Trophoblast cell (in vitro differentiated cells and primary cell): Measurements from ENCODE around the gene ANKS4B.
"Not testable (repeated sequence)": the region's sequence is repeated elsewhere in the genome, so short reads cannot be mapped to it uniquely, and the experiment has no call there.

Experiments used
- DNase-seq, 2 donors: peaks; one replicate each; pipeline ENCODE4 v3.0.0-alpha.2; 2016
- H2AFZ ChIP-seq: 2 replicates; pipeline ENCODE4 v1.6.1; 2013; ENCODE audit warnings: low read length, moderate library complexity, mild to moderate bottlenecking; ENCODE audit not compliant: insufficient read depth, poor library complexity
- H2AK5ac ChIP-seq: 2 replicates; pipeline ENCODE4 v1.6.1; 2013; ENCODE audit warnings: mild to moderate bottlenecking, low read length
- H2BK120ac ChIP-seq: 2 replicates; pipeline ENCODE4 v1.6.1; 2013; ENCODE audit warnings: low read length, mild to moderate bottlenecking, moderate library complexity; ENCODE audit not compliant: insufficient read depth, poor library complexity
- H2BK12ac ChIP-seq: 2 replicates; pipeline ENCODE4 v1.6.1; 2013; ENCODE audit warnings: mild to moderate bottlenecking, low read length, moderate library complexity
- H2BK5ac ChIP-seq: 2 replicates; pipeline ENCODE4 v1.6.1; 2013; ENCODE audit warnings: low read length, low read depth, moderate library complexity, mild to moderate bottlenecking; ENCODE audit not compliant: poor library complexity
- H3K14ac ChIP-seq: 2 replicates; pipeline ENCODE4 v1.6.1; 2013; ENCODE audit warnings: mild to moderate bottlenecking, low read length
- H3K18ac ChIP-seq: 2 replicates; pipeline ENCODE4 v1.6.1; 2013; ENCODE audit warnings: mild to moderate bottlenecking, low read length
- H3K23ac ChIP-seq: 2 replicates; pipeline ENCODE4 v1.6.1; 2013; ENCODE audit warnings: low read length
- H3K27ac ChIP-seq: 2 replicates; pipeline ENCODE4 v1.5.1; 2013; ENCODE audit warnings: low read depth, mild to moderate bottlenecking, inconsistent platforms, low read length, moderate library complexity
- H3K27me3 ChIP-seq: 2 replicates; pipeline ENCODE4 v1.6.1; 2013; ENCODE audit warnings: inconsistent platforms, mild to moderate bottlenecking, low read length, moderate library complexity; ENCODE audit not compliant: insufficient read depth
- H3K36me3 ChIP-seq, 2 experiments: 1 replicate in 1 of 2; 2 replicates in 1 of 2; pipeline ENCODE4 v1.6.1; 2013; ENCODE audit warnings: low read length in 2 of 2, mild to moderate bottlenecking in 2 of 2, moderate library complexity in 1 of 2; ENCODE audit not compliant: insufficient read depth in 2 of 2, control insufficient read depth in 1 of 2
- H3K4ac ChIP-seq: 2 replicates; pipeline ENCODE4 v1.6.1; 2013; ENCODE audit warnings: low read depth, mild to moderate bottlenecking, low read length, moderate library complexity
- H3K4me1 ChIP-seq, 2 experiments: 1 replicate in 1 of 2; 2 replicates in 1 of 2; pipeline ENCODE4 v1.6.1; 2013; ENCODE audit warnings: low read length in 2 of 2, mild to moderate bottlenecking in 2 of 2, moderate library complexity in 1 of 2; ENCODE audit not compliant: insufficient read depth in 2 of 2, control insufficient read depth in 1 of 2
- H3K4me2 ChIP-seq: 2 replicates; pipeline ENCODE4 v1.6.1; 2013; ENCODE audit warnings: inconsistent platforms, mild to moderate bottlenecking, low read length, moderate library complexity
- H3K4me3 ChIP-seq: 2 replicates; pipeline ENCODE4 v1.5.1; 2013; ENCODE audit warnings: mild to moderate bottlenecking, low read depth, low read length, inconsistent platforms
- H3K79me1 ChIP-seq: one replicate; pipeline ENCODE4 v1.6.1; 2013; ENCODE audit warnings: low read length
- H3K79me2 ChIP-seq: 2 replicates; pipeline ENCODE4 v1.6.1; 2013; ENCODE audit warnings: low read length, mild to moderate bottlenecking; ENCODE audit not compliant: control insufficient read depth, insufficient read depth, poor library complexity
- H3K9ac ChIP-seq: 2 replicates; pipeline ENCODE4 v1.6.1; 2013; ENCODE audit warnings: mild to moderate bottlenecking, low read length
- H3K9me3 ChIP-seq: 2 replicates; pipeline ENCODE4 v1.6.1; 2013; ENCODE audit warnings: low read depth, mild to moderate bottlenecking, control low read depth, inconsistent platforms, low read length; ENCODE audit not compliant: insufficient read depth
- H4K12ac ChIP-seq: 2 replicates; pipeline ENCODE4 v1.6.1; 2013; ENCODE audit warnings: low read depth, mild to moderate bottlenecking, low read length, moderate library complexity
- H4K8ac ChIP-seq: 2 replicates; pipeline ENCODE4 v1.6.1; 2013; ENCODE audit warnings: low read depth, mild to moderate bottlenecking, low read length, moderate library complexity
- H4K91ac ChIP-seq: one replicate; pipeline ENCODE4 v1.6.1; 2013; ENCODE audit warnings: low read depth, mild to moderate bottlenecking, low read length, moderate library complexity
- WGBS: extraction: QIAGEN DNeasy Blood & Tissue Kit; methylation state at CpG from one replicate; pipeline ENCODE4 v1.1.7; 2013; ENCODE audit warnings: missing lambda C conversion rate; ENCODE audit not compliant: insufficient read length, insufficient coverage; ENCODE audit errors: extremely low coverage; 5-methylcytosine and 5-hydroxymethylcytosine counted together

ANKS4B gene

GRCh38 chr16:21283521-21284289, 50.2 kb downstream of the ANKS4B start:
- Histone ChIP-seq H3K4ac (no peak overlapping the region), H4K8ac (peak overlapping the region; percentile 90), H3K23ac (no peak overlapping the region), H3K4me3 (peak overlapping the region; percentile 84), H2AK5ac (no peak overlapping the region), H3K18ac (no peak overlapping the region), H3K4me2 (peak overlapping the region; percentile 94), H3K79me1 (peaks cover 2% of the 10 kb centered on the region), H3K9me3 (no peaks in the 10 kb centered on the region), H3K14ac (peak overlapping the region; percentile 64), H3K27ac (no peak overlapping the region), H4K12ac (peak overlapping the region; percentile 59), H3K9ac (peak overlapping the region; percentile 77), H3K79me2 (peaks cover 2% of the 10 kb centered on the region), H2BK5ac (no peak overlapping the region), H3K4me1 (no peaks in the 10 kb centered on the region), H3K27me3 (no peaks in the 10 kb centered on the region), H2AFZ (peak overlapping the region; percentile 66), H4K91ac (peak overlapping the region; percentile 61), H3K36me3 (no peaks in the 10 kb centered on the region), H2BK12ac (no peak overlapping the region), H2BK120ac (no peak overlapping the region)
- WGBS = no CpG with 5 or more reads among the region's 67 CpGs
- DNase-seq = no peak

GRCh38 chr16:21284414-21284813, 50.9 kb downstream of the ANKS4B start:
- Histone ChIP-seq H3K4me1 (no peaks in the 10 kb centered on the region), H2AK5ac (no peak overlapping the region), H2BK12ac (no peak overlapping the region), H3K36me3 (no peaks in the 10 kb centered on the region), H3K9ac (no peak overlapping the region), H3K27ac (no peak overlapping the region), H2BK120ac (no peak overlapping the region), H3K14ac (no peak overlapping the region), H4K8ac (no peak overlapping the region), H3K18ac (no peak overlapping the region), H2AFZ (no peak overlapping the region), H4K91ac (no peak overlapping the region), H3K4me2 (peak overlapping the region; percentile 94), H3K79me2 (peaks cover 2% of the 10 kb centered on the region), H3K27me3 (no peaks in the 10 kb centered on the region), H3K4ac (no peak overlapping the region), H2BK5ac (no peak overlapping the region), H3K4me3 (no peak overlapping the region), H3K23ac (no peak overlapping the region), H3K79me1 (peaks cover 2% of the 10 kb centered on the region), H3K9me3 (no peaks in the 10 kb centered on the region), H4K12ac (no peak overlapping the region)
- no CpG with 5 or more reads among the region's 4 CpGs for WGBS
- DNase-seq = no peak

- Histone ChIP-seq H3K27me3 (no peaks in the 10 kb centered on the region), H3K14ac (no peak overlapping the region), H3K18ac (no peak overlapping the region), H3K27ac (no peak overlapping the region), H2AK5ac (no peak overlapping the region), H3K4me2 (no peak overlapping the region), H3K4me1 (no peaks in the 10 kb centered on the region), H3K9ac (no peak overlapping the region), H2BK5ac (no peak overlapping the region), H3K36me3 (no peaks in the 10 kb centered on the region), H2BK120ac (no peak overlapping the region), H2BK12ac (no peak overlapping the region), H3K79me1 (peaks cover 2% of the 10 kb centered on the region), H3K4ac (no peak overlapping the region), H4K91ac (no peak overlapping the region), H2AFZ (no peak overlapping the region), H4K8ac (no peak overlapping the region), H3K9me3 (no peaks in the 10 kb centered on the region), H4K12ac (no peak overlapping the region), H3K23ac (no peak overlapping the region), H3K79me2 (peaks cover 2% of the 10 kb centered on the region), H3K4me3 (no peak overlapping the region)
- no peak for DNase-seq
- WGBS = no CpG with 5 or more reads among the region's 1 CpG
Measured at GRCh38 chr16:21285314-21285713, 51.8 kb downstream of the ANKS4B start.

- H3K4me1 ChIP-seq, H3K9me3 ChIP-seq, DNase-seq, H3K23ac ChIP-seq, H3K79me2 ChIP-seq, H2BK120ac ChIP-seq, H2AFZ ChIP-seq, H3K4ac ChIP-seq, H3K4me3 ChIP-seq, H3K36me3 ChIP-seq, H3K79me1 ChIP-seq, H4K12ac ChIP-seq, H2BK12ac ChIP-seq, H3K4me2 ChIP-seq, H4K8ac ChIP-seq, H4K91ac ChIP-seq, H3K27me3 ChIP-seq, H2BK5ac ChIP-seq, H3K9ac ChIP-seq, H2AK5ac ChIP-seq, H3K27ac ChIP-seq, H3K18ac ChIP-seq, H3K14ac ChIP-seq: not testable (repeated sequence)
- WGBS = no CpG with 5 or more reads among the region's 3 CpGs
Measured at GRCh38 chr16:21289789-21290188, 56.3 kb downstream of the ANKS4B start.
